CD4-positive, alpha-beta memory T cell (primary cell): ENCODE results near the gene OR10R2. TPM values are rescaled to one million over a fixed set of nuclear protein-coding genes. Genes with fewer than 3 reads are reported as not detected.

Experiments used
- CTCF ChIA-PET: fragments of 350-600 bp; sonication (Branson Sonifier 250); formaldehyde crosslinking; loops from one replicate; lab custom pipeline; 2021; ENCODE audit warnings: inconsistent platforms; ENCODE audit not compliant: partially characterized antibody; lab: Charles Lee
- POLR2A ChIA-PET: fragments of 350-600 bp; sonication (Branson Sonifier 250); formaldehyde crosslinking; loops from one replicate; lab custom pipeline; 2021; ENCODE audit not compliant: partially characterized antibody; lab: Charles Lee
- DNase-seq, 5 donors: peaks; one replicate each; pipeline versions ENCODE4 v3.0.0 to v3.0.0-alpha.2; 2020 to 2022; ENCODE audit warnings: mixed read lengths in 1 of 5
- H3K27ac ChIP-seq: one replicate; pipeline ENCODE4 v1.7.0; 2013; ENCODE audit warnings: low read depth, low read length
- H3K27me3 ChIP-seq: 2 replicates; pipeline ENCODE4 v1.7.0; 2013; ENCODE audit warnings: mild to moderate bottlenecking, low read length, moderate library complexity; ENCODE audit not compliant: insufficient read depth
- H3K36me3 ChIP-seq: 2 replicates; pipeline ENCODE4 v1.7.0; 2013; ENCODE audit warnings: mild to moderate bottlenecking, low read length, moderate library complexity; ENCODE audit not compliant: insufficient read depth
- H3K4me1 ChIP-seq: 2 replicates; pipeline ENCODE4 v1.7.0; 2013; ENCODE audit warnings: mild to moderate bottlenecking, low read length, moderate library complexity; ENCODE audit not compliant: insufficient read depth
- H3K4me3 ChIP-seq, 2 donors: one replicate each; pipeline ENCODE4 v1.7.0; 2013; ENCODE audit warnings: low read length in 2 of 2, mild to moderate bottlenecking in 1 of 2
- H3K9me3 ChIP-seq, 2 donors: one replicate each; pipeline ENCODE4 v1.7.0; 2013; ENCODE audit warnings: low read length in 2 of 2, control low read depth in 1 of 2; ENCODE audit not compliant: control insufficient read depth in 1 of 2
- H3K27ac Mint-ChIP-seq, 7 donors: one replicate each; pipeline ENCODE4 v1.8.0; 2020 to 2021; ENCODE audit warnings: mixed read lengths in 7 of 7, mild to moderate bottlenecking in 6 of 7, inconsistent platforms in 3 of 7, moderate library complexity in 3 of 7
- H3K27me3 Mint-ChIP-seq, 2 donors: one replicate each; pipeline ENCODE4 v1.8.0; 2020 to 2021; ENCODE audit warnings: mixed read lengths in 2 of 2
- H3K36me3 Mint-ChIP-seq, 2 donors: one replicate each; pipeline ENCODE4 v1.8.0; 2020 to 2021; ENCODE audit warnings: mixed read lengths in 2 of 2, inconsistent platforms in 1 of 2, mild to moderate bottlenecking in 1 of 2
- H3K4me1 Mint-ChIP-seq, 4 donors: one replicate each; pipeline ENCODE4 v1.8.0; 2020 to 2021; ENCODE audit warnings: mixed read lengths in 4 of 4, mild to moderate bottlenecking in 1 of 4
- H3K4me3 Mint-ChIP-seq, 8 donors: one replicate each; pipeline ENCODE4 v1.8.0; 2020 to 2021; ENCODE audit warnings: mixed read lengths in 8 of 8, mild to moderate bottlenecking in 7 of 8, moderate library complexity in 6 of 8, inconsistent platforms in 3 of 8
- H3K9me3 Mint-ChIP-seq, 8 donors: one replicate each; pipeline ENCODE4 v1.8.0; 2020 to 2021; ENCODE audit warnings: mixed read lengths in 8 of 8, mild to moderate bottlenecking in 5 of 8, inconsistent platforms in 3 of 8, moderate library complexity in 1 of 8
- intact Hi-C: fragments of 100-400 bp; cut with micrococcal nuclease; formaldehyde crosslinking; loops from one replicate; pipeline ENCODE4 v1.15.1; 2023
- polyA plus RNA-seq, 2 donors: library from polyadenylated mRNA; unstranded; fragments of 300-500 nt; fragmentation: Illumina TruSeq; gene quantifications; one replicate each; pipeline ENCODE4 v1.2.3, GENCODE V29; 2021
- total RNA-seq, 2 experiments: library from RNA; stranded (reverse); gene quantifications; one replicate each; pipeline ENCODE4 v1.2.3, GENCODE V29; 2021

Gene OR10R2
- total and polyA plus RNA-seq, 4 experiments from 2014 or later, result not detected

DNA sequence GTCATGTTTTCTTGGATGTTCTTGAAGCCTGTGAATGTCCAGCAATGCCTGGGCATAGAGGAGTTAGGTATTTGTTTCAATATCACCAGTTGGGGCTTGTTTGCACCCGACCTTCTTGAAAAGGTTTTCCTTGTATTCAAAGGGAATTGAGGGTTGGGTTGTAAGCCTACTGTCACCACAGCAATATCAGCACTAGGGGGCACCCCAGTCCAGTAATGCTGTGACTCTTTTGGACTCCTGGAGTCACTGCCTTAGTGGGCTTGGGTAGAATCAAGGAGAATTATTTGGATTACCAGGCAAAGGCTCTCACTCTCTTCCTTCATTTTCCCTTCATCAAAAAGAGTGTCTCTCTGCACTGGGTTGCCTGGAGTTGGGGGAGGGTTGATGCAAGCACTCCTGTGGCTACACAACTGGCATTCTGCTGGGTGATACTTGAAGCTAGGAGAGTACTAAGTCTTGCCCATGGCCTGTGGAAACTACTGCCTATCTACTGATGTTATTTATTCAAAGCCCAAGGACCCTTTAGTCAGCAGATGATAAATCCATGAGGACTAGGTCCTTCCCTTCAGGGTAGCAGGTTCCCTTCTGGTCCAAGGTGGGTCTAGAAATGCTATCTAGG, 34.5 kb downstream of the OR10R2 start:
- no peak overlapping the region for H3K27ac ChIP-seq
- no peak overlapping the region for H3K27ac Mint-ChIP-seq
- no peaks in the 10 kb centered on the region for H3K9me3 ChIP-seq
- POLR2A ChIA-PET, result no interaction called here
- H3K36me3 Mint-ChIP-seq, result peaks cover 0 to 3% of the 10 kb centered on the region in 2 donors
- intact Hi-C loops, result loop anchor here (1.0 kb wide), 2 partner anchors 492 to 583 kb away; no protein-coding TSS in a partner anchor
- CTCF ChIA-PET, result interaction anchor here (0.7 to 2.8 kb wide), 9 partner anchors 9 to 583 kb away, joined by 3 to 12 read pairs (median 5); partner anchors contain the start of gene AIM2
- no peaks in the 10 kb centered on the region for H3K4me1 Mint-ChIP-seq
- no peak overlapping the region for H3K4me3 ChIP-seq
- no peaks in the 10 kb centered on the region for H3K27me3 ChIP-seq
- peaks cover 0 to 12% (median 6%) of the 10 kb centered on the region in 8 donors for H3K9me3 Mint-ChIP-seq
- H3K4me3 Mint-ChIP-seq, result no peak overlapping the region
- H3K36me3 ChIP-seq, result no peaks in the 10 kb centered on the region
- peaks cover 11 to 32% of the 10 kb centered on the region in 2 donors for H3K27me3 Mint-ChIP-seq
- DNase-seq, result peak in 4 of 5 donors; percentile 18 to 35 (median 24)
- H3K4me1 ChIP-seq, result no peaks in the 10 kb centered on the region

DNA sequence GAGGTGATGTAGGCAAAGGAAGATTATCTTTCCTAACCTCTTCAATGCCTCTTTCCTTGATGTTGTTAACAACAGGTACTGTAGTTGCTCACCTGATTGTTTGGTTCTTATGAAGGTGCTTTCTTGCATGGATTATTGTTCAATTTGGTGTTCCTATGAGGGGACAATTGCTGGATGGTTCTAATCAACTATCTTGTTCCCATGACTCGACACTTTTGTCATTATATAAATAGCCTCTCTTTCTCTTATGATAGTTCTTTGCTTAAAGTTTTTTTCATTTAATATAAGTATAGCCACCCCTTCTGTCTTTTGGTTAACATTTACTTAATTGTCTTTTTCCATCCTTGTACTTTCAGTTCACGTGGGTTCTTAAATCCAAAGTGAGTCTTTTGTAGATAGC, 35.5 kb downstream of the OR10R2 start:
- Mint-ChIP-seq H3K27ac (no peak overlapping the region), H3K4me1 (no peaks in the 10 kb centered on the region), H3K27me3 (peaks cover 12 to 27% of the 10 kb centered on the region in 2 donors), H3K4me3 (no peak overlapping the region), H3K36me3 (no peaks in the 10 kb centered on the region), H3K9me3 (peaks cover 0 to 7% (median 2%) of the 10 kb centered on the region in 8 donors)
- H3K4me3 ChIP-seq, result no peak overlapping the region
- DNase-seq, result no peak
- POLR2A ChIA-PET, result no interaction called here
- no peaks in the 10 kb centered on the region for H3K27me3 ChIP-seq
- no peaks in the 10 kb centered on the region for H3K36me3 ChIP-seq
- CTCF ChIA-PET, result interaction anchor here (1.1 to 1.8 kb wide), 3 partner anchors 8 to 582 kb away, joined by 3 to 5 read pairs (median 4); no protein-coding TSS in a partner anchor
- no peaks in the 10 kb centered on the region for H3K9me3 ChIP-seq
- intact Hi-C loops, result no loop called here
- H3K4me1 ChIP-seq, result no peaks in the 10 kb centered on the region
- H3K27ac ChIP-seq, result no peak overlapping the region

GRCh38 chr1:158509471-158510156, 37.6 kb downstream of the OR10R2 start:
- no peak for DNase-seq
- intact Hi-C loops, result no loop called here
- H3K4me3 Mint-ChIP-seq, result no peak overlapping the region
- H3K9me3 ChIP-seq, result no peaks in the 10 kb centered on the region
- no peaks in the 10 kb centered on the region for H3K36me3 ChIP-seq
- H3K27me3 Mint-ChIP-seq, result peaks cover 8 to 28% of the 10 kb centered on the region in 2 donors
- H3K27ac Mint-ChIP-seq, result no peak overlapping the region
- ChIA-PET CTCF (no interaction called here), POLR2A (no interaction called here)
- H3K27me3 ChIP-seq, result no peaks in the 10 kb centered on the region
- H3K4me3 ChIP-seq, result no peak overlapping the region
- H3K4me1 Mint-ChIP-seq, result no peaks in the 10 kb centered on the region
- H3K27ac ChIP-seq, result no peak overlapping the region
- no peaks in the 10 kb centered on the region for H3K36me3 Mint-ChIP-seq
- no peaks in the 10 kb centered on the region for H3K4me1 ChIP-seq
- peaks cover 0 to 5% (median 0%) of the 10 kb centered on the region in 8 donors for H3K9me3 Mint-ChIP-seq

DNA sequence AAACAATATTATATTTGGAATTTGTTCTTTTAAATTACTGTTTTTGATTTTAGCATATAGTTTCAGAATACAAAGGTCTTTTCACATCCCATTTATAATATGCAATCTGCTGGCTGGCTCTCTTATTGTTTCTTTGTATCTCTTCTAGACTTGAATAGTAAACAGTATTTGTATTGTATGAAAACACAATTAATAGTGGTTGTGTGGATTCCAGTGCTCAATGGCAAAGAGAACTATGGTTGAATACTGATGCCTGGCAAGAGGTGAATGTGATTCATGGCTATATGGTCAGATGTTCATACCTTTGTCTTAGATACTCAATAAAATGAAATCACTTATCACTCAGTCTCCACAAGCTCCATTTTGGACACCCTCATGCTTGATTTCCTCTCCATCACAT, 44.9 kb downstream of the OR10R2 start:
- POLR2A ChIA-PET, result no interaction called here

DNA sequence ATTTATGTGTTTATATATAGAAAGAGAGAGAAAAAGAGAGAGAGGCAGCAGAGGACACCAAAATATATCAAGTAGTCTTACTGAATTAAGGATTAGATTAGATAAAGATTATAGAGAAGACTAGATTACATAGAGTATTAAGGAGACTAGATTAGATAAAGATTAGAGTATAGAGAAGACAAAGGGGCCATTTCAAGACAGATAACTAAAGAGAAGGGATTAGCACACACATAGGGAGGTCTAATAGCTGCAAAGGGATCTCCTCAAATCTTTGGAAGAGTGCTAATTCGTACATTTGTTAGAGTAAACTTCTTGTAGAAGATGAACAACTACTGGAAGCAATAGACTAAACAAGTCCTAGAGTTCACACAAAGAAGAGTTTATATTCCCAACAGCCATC, 48.0 kb downstream of the OR10R2 start:
- H3K4me1 Mint-ChIP-seq, result no peaks in the 10 kb centered on the region
- DNase-seq, result no peak
- ChIA-PET POLR2A (no interaction called here), CTCF (no interaction called here)
- H3K9me3 Mint-ChIP-seq, result no peaks in the 10 kb centered on the region
- intact Hi-C loops, result no loop called here
- Histone ChIP-seq H3K9me3 (no peaks in the 10 kb centered on the region), H3K4me3 (no peak overlapping the region), H3K36me3 (no peaks in the 10 kb centered on the region), H3K27me3 (no peaks in the 10 kb centered on the region), H3K4me1 (no peaks in the 10 kb centered on the region), H3K27ac (no peak overlapping the region)
- no peaks in the 10 kb centered on the region for H3K36me3 Mint-ChIP-seq
- no peak overlapping the region for H3K27ac Mint-ChIP-seq
- H3K4me3 Mint-ChIP-seq, result no peak overlapping the region
- H3K27me3 Mint-ChIP-seq, result peaks cover 11 to 17% of the 10 kb centered on the region in 2 donors

More for the DNA sequence above, 44.9 kb downstream of the OR10R2 start:
- DNase-seq, result no peak
- Mint-ChIP-seq H3K4me1 (no peaks in the 10 kb centered on the region), H3K27ac (no peak overlapping the region), H3K9me3 (no peaks in the 10 kb centered on the region), H3K36me3 (no peaks in the 10 kb centered on the region), H3K27me3 (peaks cover 4 to 18% of the 10 kb centered on the region in 2 donors), H3K4me3 (no peak overlapping the region)
- intact Hi-C loops, result no loop called here
- no peaks in the 10 kb centered on the region for H3K27me3 ChIP-seq
- CTCF ChIA-PET, result no interaction called here
- H3K4me3 ChIP-seq, result no peak overlapping the region
- H3K27ac ChIP-seq, result no peak overlapping the region
- H3K9me3 ChIP-seq, result no peaks in the 10 kb centered on the region
- no peaks in the 10 kb centered on the region for H3K4me1 ChIP-seq
- H3K36me3 ChIP-seq, result no peaks in the 10 kb centered on the region

GRCh38 chr1:158520955-158521665, 49.1 kb downstream of the OR10R2 start:
- peaks cover 11 to 13% of the 10 kb centered on the region in 2 donors for H3K27me3 Mint-ChIP-seq
- no peaks in the 10 kb centered on the region for H3K4me1 Mint-ChIP-seq
- no peak for DNase-seq
- no peaks in the 10 kb centered on the region for H3K27me3 ChIP-seq
- POLR2A ChIA-PET, result no interaction called here
- H3K9me3 Mint-ChIP-seq, result no peaks in the 10 kb centered on the region
- intact Hi-C loops, result no loop called here
- H3K9me3 ChIP-seq, result no peaks in the 10 kb centered on the region
- CTCF ChIA-PET, result no interaction called here
- H3K36me3 Mint-ChIP-seq, result no peaks in the 10 kb centered on the region
- no peaks in the 10 kb centered on the region for H3K4me1 ChIP-seq
- H3K27ac ChIP-seq, result no peak overlapping the region
- no peak overlapping the region for H3K4me3 ChIP-seq
- H3K4me3 Mint-ChIP-seq, result no peak overlapping the region
- H3K36me3 ChIP-seq, result no peaks in the 10 kb centered on the region
- H3K27ac Mint-ChIP-seq, result no peak overlapping the region

DNA sequence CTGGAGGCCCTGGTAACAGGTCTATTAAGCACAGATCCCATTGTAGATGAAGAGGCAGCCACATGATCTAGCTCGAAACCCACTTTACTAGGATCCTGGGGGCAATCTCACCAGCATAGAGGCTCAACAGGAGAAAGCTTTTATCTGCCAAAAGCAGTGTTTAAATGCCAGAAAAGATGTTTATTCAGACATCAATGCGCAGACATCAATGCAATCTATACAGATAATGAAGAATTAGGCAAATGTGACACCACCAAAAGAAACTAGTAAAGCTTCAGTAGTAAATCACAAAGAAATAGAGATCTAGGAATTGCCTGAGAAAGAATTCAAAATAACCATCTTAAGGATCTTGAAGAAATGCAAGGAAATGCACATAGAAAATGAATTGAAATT, 49.6 kb downstream of the OR10R2 start:
- CTCF ChIA-PET, result no interaction called here
- intact Hi-C loops, result no loop called here
- Mint-ChIP-seq H3K9me3 (peaks cover 0 to 5% (median 0%) of the 10 kb centered on the region in 8 donors), H3K27me3 (peaks cover 11 to 13% of the 10 kb centered on the region in 2 donors), H3K4me1 (no peaks in the 10 kb centered on the region), H3K27ac (no peak overlapping the region), H3K4me3 (no peak overlapping the region), H3K36me3 (no peaks in the 10 kb centered on the region)
- Histone ChIP-seq H3K9me3 (no peaks in the 10 kb centered on the region), H3K36me3 (no peaks in the 10 kb centered on the region), H3K27me3 (no peaks in the 10 kb centered on the region), H3K27ac (no peak overlapping the region), H3K4me1 (no peaks in the 10 kb centered on the region), H3K4me3 (no peak overlapping the region)
- DNase-seq, result no peak
- POLR2A ChIA-PET, result no interaction called here
